ENCODE results near the gene TJP3. TPM values are rescaled to one million over a fixed set of nuclear protein-coding genes. Genes with fewer than 3 reads are reported as not detected.

The TJP3 gene
- total RNA-seq, 2 donors from 2014 or later, result 15.7 to 25.9 TPM

GRCh38 chr19:3734310-3734600 is 26.1 kb downstream of the TJP3 start:
- no peak overlapping the region for H3K9ac ChIP-seq (ENCODE audit: extremely low read depth, low read length, poor library complexity, severe bottlenecking)
- no peak overlapping the region for H3K4me3 ChIP-seq (ENCODE audit: low read length)
- H3K27me3 ChIP-seq (ENCODE audit: control insufficient read depth, insufficient read depth, low read length, poor library complexity, severe bottlenecking), result no peaks in the 10 kb centered on the region
- no peaks in the 10 kb centered on the region for H3K4me1 Mint-ChIP-seq
- H3K9me3 ChIP-seq (ENCODE audit: control insufficient read depth, low read length), result no peaks in the 10 kb centered on the region
- no peak for DNase-seq
- no peaks in the 10 kb centered on the region for H3K36me3 ChIP-seq (ENCODE audit: control insufficient read depth, insufficient read depth, low read length)
- no peaks in the 10 kb centered on the region for H3K9me3 Mint-ChIP-seq
- no peak overlapping the region for H3K27ac ChIP-seq (ENCODE audit: low read depth, low read length)
- no peaks in the 10 kb centered on the region for H3K4me1 ChIP-seq (ENCODE audit: control insufficient read depth, insufficient read depth, low read length)
- no peak for TF ChIP-seq CTCF (conservative IDR thresholded peaks at IDR 0.05)
- WGBS, 2 experiments (ENCODE audit: insufficient coverage in 1 of 2, insufficient read length in 1 of 2), result 89% methylated on average over 10 of the region's 14 CpGs; no CpG with 5 or more reads in 1 of the 2 experiments
- no peak overlapping the region for H3K4me3 Mint-ChIP-seq
- peaks cover 2% of the 10 kb centered on the region for H3K36me3 Mint-ChIP-seq (ENCODE audit: low read depth)
- no peaks in the 10 kb centered on the region for H3K27me3 Mint-ChIP-seq (ENCODE audit: insufficient read depth)
- no peak overlapping the region for H3K27ac Mint-ChIP-seq

DNA sequence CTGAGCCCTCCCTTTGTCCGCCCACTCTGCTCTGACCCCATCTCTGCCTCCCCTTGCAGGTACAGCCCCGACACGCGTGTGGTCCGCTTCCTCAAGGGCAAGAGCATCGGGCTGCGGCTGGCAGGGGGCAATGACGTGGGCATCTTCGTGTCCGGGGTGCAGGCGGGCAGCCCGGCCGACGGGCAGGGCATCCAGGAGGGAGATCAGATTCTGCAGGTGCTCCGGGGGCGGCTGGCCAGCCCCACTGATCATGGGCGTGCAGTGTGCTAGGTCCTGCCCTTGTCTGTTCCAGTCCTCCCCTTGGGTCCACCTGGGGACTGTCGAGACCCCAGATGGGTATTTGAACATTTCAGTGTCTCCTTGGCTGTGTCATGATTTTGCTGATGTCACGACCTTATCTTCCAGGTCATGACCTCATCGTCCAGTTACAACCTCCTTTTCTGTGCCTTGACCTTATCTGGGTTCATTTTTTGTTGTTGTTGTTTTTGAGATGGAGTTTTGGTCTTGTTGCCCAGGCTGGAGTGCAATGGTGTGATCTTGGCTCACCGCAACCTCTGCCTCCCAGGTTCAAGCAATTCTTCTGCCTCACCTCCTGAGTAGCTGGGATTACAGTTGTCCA is 28.0 kb downstream of the TJP3 start:
- TF ChIP-seq CTCF (conservative IDR thresholded peaks at IDR 0.05), result no peak
- H3K27ac Mint-ChIP-seq, result no peak overlapping the region
- no peak overlapping the region for H3K4me3 Mint-ChIP-seq
- Histone ChIP-seq H3K9me3 (ENCODE audit: control insufficient read depth, low read length) (no peaks in the 10 kb centered on the region), H3K9ac (ENCODE audit: extremely low read depth, low read length, poor library complexity, severe bottlenecking) (no peak overlapping the region), H3K27ac (ENCODE audit: low read depth, low read length) (no peak overlapping the region), H3K27me3 (ENCODE audit: control insufficient read depth, insufficient read depth, low read length, poor library complexity, severe bottlenecking) (no peaks in the 10 kb centered on the region), H3K36me3 (ENCODE audit: control insufficient read depth, insufficient read depth, low read length) (no peaks in the 10 kb centered on the region), H3K4me3 (ENCODE audit: low read length) (no peak overlapping the region), H3K4me1 (ENCODE audit: control insufficient read depth, insufficient read depth, low read length) (no peaks in the 10 kb centered on the region)
- DNase-seq, result no peak
- no peaks in the 10 kb centered on the region for H3K27me3 Mint-ChIP-seq (ENCODE audit: insufficient read depth)
- no peaks in the 10 kb centered on the region for H3K9me3 Mint-ChIP-seq
- H3K36me3 Mint-ChIP-seq (ENCODE audit: low read depth), result peaks cover 2% of the 10 kb centered on the region
- 94 to 96% methylated on average over 6 to 21 of the region's 21 CpGs for WGBS, 2 experiments (ENCODE audit: insufficient coverage in 1 of 2, insufficient read length in 1 of 2)
- H3K4me1 Mint-ChIP-seq, result no peaks in the 10 kb centered on the region

DNA sequence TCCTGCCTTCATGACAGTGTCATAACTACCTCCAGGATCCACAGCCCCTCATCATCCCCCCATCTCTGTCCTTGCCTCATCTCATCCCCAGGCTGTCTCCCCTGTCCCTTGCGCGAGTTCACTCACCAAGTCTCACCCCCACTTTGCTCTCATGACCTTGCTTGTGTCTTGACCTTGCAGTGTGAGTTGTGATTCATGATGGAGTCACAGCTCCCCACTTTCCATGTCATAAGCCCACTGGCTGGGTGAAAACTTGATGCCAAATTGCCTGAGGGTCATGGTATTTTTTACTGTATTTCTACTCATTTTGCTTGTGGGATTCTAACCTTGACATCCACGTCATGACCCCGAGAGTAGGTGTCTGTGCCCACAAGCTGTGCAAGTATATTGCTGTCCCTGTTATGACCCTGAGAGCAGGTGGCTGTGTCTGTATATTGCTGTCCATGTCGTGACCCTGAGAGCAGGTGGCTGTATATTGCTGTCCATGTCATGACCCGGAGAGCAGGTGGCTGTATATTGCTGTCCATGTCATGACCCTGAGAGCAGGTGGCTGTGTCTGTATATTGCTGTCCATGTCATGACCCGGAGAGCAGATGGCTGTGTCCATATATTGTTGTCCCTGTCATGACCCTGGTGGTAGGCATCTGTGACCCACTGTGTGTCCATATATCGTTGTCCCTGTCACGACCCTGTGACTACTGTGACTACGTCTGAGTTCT is 29.5 kb downstream of the TJP3 start:
- no peaks in the 10 kb centered on the region for H3K9me3 Mint-ChIP-seq
- H3K27ac Mint-ChIP-seq, result no peak overlapping the region
- Histone ChIP-seq H3K4me1 (ENCODE audit: control insufficient read depth, insufficient read depth, low read length) (no peaks in the 10 kb centered on the region), H3K27ac (ENCODE audit: low read depth, low read length) (no peak overlapping the region), H3K9me3 (ENCODE audit: control insufficient read depth, low read length) (no peaks in the 10 kb centered on the region), H3K4me3 (ENCODE audit: low read length) (no peak overlapping the region), H3K9ac (ENCODE audit: extremely low read depth, low read length, poor library complexity, severe bottlenecking) (no peak overlapping the region), H3K36me3 (ENCODE audit: control insufficient read depth, insufficient read depth, low read length) (no peaks in the 10 kb centered on the region), H3K27me3 (ENCODE audit: control insufficient read depth, insufficient read depth, low read length, poor library complexity, severe bottlenecking) (no peaks in the 10 kb centered on the region)
- H3K4me3 Mint-ChIP-seq, result no peak overlapping the region
- peaks cover 2% of the 10 kb centered on the region for H3K36me3 Mint-ChIP-seq (ENCODE audit: low read depth)
- peaks cover 2% of the 10 kb centered on the region for H3K4me1 Mint-ChIP-seq
- no peak for TF ChIP-seq CTCF (conservative IDR thresholded peaks at IDR 0.05)
- no peaks in the 10 kb centered on the region for H3K27me3 Mint-ChIP-seq (ENCODE audit: insufficient read depth)
- WGBS, 2 experiments (ENCODE audit: insufficient coverage in 1 of 2, insufficient read length in 1 of 2), result 92 to 93% methylated on average over 7 to 10 of the region's 10 CpGs
- DNase-seq, result no peak

Measured in endodermal cell (in vitro differentiated cells).